HL-60/S4 treated with phorbol 12-myristate 13-acetate at 8.2 ng/mL for 4 days and 3 days (cell line): ENCODE results near the gene NCKAP5.

ENCODE experiments used
- in situ Hi-C: fragments of 300-500 bp; cut with MboI; formaldehyde crosslinking; loops from 2 replicates; pipeline ENCODE4 v1.15.0; 2022; ENCODE audit warnings: low sequenced_read_pairs

Gene NCKAP5

DNA sequence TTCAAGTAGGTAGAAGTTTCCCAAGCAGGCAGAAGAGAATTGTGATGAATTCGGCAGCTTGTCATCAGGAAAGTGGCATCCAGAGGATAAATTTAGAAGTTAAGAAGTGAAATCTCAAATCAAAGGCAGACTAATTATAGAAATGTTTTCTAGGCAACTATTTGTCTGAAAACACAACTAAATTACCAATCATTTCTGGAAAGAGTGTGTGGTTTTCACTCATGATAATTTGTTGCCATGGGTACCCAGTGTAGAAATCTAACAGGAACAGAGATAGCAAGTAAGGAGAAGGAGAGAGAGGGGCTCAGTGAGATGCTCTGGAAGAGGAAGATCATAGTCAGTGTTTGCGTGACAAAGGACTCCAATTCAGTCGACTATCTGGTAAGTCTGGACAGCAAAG is 208.1 kb downstream of the NCKAP5 start:
- in situ Hi-C loops, result no loop called here

DNA sequence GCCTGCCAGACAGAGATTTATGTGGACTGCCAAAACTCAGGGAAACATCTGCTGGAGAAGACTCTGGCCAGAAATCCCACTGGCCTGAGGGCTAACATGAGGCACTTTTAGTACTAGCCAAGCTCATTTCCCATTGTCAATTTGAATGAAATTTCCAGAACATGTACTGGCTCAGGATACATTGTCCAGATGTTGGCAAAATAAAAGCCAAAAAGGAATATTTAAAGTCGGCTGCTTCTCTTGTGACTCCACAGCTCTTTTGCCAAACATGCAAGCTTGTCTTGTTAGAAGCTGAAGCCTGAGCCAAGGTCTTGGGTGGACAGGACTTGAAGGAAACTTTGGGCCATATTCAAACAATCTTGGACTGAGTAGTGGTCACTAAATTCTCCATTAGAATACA is 215.5 kb downstream of the NCKAP5 start:
- in situ Hi-C loops, result no loop called here

DNA sequence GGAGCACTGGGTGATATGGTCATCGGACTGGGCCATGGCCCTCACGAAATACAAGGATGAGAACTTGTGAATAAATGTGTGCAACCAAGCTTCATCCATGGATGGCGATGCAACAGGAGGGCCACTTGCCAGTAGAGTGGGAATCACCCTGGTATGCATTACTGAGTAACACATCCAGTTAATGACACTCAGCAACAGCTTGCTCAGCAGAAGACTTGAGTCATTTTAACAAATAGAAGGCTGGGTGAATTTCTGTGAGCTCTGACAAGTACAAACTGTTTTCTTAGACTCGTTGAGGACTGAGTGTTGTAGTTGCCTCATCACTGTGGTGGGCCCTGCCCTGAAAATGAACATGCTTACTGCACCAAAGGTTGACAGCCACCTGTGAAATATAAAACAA is 221.6 kb downstream of the NCKAP5 start:
- in situ Hi-C loops, result no loop called here

DNA sequence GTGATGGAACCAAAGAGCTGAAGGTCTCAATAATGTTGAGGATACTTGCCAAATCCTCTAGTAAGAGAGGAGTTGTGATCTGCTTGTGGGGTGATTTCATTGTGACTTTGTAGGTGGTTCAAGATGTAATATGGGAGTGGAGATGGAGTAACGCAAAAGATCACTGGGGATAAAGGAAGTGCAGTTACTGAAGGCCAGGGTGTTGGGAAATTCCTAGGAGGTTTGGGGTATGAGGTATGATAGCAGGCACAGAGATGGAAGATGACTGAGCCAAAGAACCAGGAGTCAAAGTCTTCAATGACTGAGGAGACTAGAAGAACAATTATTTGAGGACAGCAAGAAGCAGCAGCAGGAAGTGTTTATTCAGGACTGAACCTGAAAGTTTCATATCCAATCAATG is 222.6 kb downstream of the NCKAP5 start:
- in situ Hi-C loops, result no loop called here

DNA sequence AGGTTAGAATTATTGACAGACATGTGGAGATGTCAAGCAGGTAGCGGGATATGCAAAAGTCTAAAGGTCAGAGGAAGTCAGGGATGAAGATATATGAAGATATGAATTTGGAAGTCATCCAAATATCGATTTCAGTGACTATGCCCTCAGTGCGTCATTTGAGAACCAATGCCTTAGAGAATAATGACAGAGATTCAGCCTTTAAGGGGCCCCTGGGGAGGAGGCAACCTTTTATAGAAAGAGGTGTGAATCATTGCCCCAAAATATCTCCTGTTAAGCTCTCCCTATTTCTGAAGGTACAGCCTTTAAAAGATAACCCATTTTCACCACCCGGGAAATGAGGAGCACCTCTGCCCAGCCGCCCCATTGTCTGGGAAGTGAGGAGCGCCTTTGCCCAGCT is 223.4 kb downstream of the NCKAP5 start:
- in situ Hi-C loops, result no loop called here

DNA sequence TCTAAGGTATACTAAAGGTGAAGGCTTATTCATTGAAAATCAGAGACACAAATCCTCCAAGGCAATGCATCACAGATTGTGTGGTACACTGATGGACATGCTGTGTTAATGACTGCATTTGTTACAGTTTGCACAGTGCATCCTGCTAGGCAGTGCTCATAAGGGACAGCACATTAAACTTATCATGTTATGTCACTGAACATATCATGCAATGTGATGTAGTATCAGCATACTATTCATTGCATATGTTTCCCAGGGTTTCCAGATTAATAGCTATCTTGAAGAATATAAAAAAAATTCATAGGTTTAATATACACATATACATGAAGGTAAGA is 225.3 kb downstream of the NCKAP5 start:
- in situ Hi-C loops, result no loop called here

DNA sequence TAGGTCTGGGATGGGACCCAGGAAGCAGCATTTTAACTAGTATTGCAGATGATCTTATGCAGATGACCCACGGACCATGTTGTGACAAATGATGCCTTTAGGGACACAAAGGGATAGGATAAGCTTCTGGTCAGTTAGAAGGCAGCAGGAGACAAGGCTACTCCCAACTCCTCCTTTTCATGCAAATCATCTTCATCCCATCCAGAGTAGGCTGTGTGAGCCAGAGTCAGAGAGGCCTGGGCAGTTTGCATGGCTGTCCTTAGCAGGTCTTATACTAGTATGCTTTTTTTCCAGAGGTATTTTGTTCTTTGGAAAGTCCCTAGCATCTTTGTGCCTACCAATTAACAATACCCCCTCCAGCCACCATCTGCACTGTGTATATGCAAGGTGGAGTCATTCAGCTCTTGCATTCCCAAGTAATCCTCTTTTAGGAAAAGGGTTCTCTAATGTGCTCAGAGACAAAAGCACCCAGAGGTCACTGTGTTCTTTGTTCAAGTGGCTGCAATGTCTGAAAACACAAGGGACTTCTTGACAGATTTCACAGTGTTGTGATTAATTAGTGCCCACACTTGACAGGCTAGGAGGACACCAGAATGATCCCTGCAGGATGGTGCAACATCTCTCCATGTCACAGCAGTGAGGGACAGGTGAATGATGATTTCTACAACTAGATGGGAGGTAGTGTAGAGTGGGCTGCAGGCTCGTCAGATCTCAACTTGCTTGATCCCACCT is 225.8 kb downstream of the NCKAP5 start:
- in situ Hi-C loops, result no loop called here

DNA sequence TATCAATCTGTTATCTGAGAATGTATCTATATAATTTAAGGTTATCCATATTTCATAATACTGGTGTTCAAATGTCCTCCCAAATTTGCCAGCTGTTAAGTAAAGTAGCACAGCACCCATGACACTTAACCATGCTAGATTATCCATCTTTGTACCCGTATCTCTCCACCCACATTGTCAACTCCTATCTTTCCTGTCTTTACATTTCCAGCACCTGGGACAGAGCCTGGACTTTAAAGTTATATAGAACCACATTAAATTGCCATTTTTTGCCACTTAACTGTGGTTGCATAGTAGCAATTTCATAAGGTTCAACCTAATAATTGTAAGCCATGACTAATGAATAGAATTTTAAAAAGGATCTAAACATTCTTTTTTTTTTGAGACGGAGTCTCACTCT is 226.7 kb downstream of the NCKAP5 start:
- in situ Hi-C loops, result no loop called here

DNA sequence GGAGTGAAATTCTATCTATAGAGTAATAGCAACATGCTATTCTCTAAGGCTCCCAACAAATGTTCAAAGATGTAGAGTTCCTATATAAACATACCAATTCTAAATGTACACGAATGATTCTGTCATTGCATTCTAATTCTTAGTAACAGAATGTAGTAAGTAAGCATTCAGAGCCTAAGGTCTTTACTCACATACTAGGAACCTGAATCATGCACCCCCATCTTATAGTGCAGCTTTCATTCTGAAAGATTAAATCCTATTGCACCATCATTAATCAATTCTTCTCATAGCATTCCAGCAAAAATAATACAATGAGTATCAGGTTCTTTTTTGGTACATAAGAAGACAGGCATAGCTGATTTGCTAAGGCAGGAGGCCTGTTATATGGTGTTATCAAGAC is 230.0 kb downstream of the NCKAP5 start:
- in situ Hi-C loops, result no loop called here

DNA sequence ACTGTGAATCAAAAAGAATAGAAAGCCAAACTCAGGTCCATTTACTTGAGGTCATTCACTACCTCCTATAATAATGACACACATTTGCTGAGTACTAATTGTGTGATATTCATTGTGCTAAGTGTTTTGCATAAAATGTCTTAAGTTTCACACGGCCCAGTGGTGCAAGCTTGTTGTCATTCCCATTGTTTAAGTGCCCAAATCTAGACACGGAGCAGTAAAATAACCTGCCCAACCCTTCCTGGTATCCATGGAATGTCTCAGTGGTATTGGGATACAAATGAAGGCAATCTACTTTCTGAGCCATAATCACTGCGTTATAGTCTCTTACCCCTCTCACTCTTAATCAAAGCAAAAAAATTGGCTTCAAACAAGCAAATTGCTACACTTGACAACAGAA is 233.3 kb downstream of the NCKAP5 start:
- in situ Hi-C loops, result no loop called here

DNA sequence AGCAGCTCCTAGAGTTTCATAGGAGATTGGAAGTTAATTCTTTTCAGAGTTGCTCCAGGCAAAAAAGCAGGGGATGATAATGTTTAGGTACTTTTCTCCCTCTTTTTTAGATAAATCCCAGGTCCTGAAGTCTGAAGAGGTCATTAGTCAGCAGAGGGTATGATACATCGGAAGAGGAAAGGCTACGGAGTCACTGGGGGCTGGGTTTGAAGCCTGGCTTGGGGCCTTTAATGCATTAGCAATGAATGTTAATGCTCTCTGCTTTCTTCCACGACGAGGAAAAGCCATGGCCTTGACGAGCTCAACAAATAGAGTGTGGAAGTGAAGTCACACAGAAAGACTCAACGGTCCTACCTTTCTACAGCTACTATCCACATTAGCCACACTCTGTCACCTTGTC is 235.1 kb downstream of the NCKAP5 start:
- in situ Hi-C loops, result no loop called here

DNA sequence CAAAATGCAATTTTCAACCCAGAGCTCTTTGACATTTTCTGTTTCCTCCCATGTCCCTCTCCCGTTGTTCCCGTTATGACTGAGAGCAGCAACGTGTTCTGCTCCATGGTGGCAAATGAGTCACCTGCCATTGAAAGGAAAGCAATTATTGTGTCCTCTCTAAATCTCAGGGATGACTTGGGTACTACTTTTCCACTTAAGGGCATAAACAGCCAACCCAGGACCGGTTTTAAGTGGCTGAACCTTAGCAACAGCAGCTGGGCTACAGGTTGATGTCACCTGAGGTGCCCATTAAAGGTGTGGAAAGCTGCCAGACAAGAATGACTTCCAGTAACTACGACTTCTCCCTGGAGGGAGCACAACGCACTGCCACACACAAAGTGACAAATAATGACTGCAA is 236.8 kb downstream of the NCKAP5 start:
- in situ Hi-C loops, result no loop called here

DNA sequence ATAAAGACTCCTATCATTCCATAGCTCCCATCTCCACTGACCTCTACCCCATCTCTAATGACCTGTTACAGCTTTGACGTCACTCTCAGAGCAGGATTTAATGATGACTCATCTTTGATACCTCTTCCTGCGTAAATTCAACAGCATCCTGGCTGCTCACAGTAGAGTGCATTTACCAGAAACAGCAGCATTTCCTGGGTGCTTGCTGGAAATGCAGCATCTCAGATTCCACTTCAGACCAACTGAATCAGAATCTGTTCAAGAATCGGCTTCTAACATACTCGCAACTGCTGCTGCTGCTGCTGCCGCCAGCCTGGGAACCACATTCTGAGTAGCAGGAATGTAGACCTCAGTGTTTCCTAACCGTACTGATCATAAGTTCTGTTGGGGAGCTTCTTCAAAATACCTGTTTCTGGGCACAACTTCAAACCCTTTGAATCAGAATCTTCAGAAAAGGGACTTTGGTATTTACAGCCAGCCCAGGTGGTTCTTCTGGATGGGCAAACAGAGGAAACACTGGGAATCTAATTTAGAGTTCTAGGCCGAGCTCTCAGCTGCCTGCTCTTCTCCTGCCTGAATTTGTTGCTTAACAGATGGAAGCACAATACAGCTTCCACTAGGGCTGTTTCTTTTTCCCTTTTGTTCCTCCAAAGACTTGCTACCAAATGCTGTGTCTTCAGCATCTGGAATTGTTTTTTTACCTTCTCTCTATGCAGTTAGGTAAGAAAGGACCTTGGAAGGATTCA is 241.4 kb downstream of the NCKAP5 start:
- in situ Hi-C loops, result no loop called here

DNA sequence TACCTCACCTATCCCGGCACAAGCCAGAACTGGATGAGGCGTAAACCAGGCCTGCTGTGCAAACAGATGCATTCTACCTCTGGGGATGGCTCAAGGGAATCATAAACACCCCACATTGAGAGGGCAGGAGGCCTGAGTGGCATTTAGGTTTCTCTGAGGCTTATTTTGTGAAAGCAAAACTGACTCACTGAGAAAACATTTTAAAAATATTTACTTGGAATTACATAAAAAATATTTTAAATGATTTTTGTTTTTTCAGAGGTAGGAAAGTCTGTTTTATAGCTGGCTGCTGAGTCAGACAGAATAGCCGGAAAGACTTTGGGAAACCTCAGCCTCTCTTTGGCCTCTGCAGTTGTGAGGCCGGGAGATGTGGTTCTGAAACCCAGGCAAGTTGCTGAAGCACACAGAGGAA is 244.1 kb downstream of the NCKAP5 start:
- in situ Hi-C loops, result no loop called here

DNA sequence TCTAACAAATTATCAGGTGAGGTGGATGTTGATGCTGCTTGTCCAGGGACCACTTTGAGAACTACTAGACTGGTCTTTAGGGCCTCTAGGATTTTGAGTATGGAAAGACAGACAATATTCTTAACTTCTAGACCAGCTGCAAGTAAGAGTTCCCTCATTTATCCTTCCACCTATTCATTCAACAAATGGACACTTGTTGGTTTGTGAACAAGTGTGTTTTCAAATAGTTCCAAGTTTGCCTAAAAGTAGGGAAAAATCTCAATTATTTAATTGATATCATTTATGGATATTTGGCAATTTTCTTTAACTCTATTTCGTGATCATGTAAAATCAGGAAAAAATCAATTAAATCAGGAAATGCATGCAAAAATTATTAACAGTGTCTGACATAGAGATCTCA is 245.4 kb downstream of the NCKAP5 start:
- in situ Hi-C loops, result no loop called here

DNA sequence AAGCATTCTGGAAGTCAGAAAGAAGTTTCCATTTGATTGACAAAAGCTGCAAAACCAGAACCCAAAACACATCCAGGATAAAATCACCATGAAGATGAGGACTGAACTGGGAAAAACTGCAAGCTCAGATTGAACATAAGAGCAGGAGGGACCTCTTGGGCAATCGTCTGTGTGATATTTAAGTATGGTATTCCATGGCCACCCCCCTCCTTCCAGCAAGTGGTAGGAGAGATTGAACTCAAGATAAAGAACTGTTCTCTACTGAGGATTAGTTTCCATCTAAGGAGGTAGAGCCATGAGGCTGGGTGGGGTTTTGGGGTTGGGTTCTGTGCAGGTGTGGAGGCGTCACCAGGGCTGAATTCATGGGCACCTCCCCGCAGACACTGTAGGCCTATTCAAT is 251.1 kb downstream of the NCKAP5 start:
- in situ Hi-C loops, result no loop called here

DNA sequence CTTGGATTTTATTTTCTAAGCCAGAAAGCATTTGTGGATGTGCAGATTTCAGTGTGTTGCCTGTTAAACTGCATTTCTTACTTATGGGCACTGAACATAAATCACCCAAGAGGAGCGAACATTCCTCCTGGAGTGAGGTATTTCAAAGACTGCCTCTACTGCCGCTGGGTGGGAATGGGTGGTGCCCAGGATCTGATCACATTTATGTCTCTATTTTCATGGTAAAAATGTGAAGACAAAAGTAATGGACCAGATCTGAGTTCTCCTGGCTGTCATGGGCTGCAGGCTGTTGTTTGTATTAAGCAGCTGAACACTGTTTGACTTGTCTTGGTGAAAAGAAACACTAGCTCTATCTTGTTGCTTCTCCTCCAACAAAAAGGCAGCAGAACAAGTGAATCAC is 251.7 kb downstream of the NCKAP5 start:
- in situ Hi-C loops, result no loop called here

DNA sequence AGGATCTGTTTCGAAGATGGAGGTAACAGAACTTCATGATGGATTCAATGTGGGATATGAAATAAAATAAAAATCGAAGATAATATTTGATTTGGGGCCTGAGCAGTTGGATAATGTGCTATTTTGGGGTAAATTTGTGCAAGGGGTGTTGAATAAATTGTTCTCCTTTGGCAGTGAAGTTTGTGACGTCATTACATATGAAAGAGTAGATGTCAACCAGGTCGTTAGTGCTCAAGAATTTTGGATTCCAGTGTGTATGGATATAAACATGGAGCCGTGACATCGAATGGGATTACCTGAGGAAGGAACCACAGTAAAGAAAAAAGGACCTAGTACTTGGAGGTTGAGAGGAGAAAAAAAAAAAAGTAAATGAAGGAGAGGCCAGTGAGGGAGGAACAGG is 253.0 kb downstream of the NCKAP5 start:
- in situ Hi-C loops, result no loop called here

DNA sequence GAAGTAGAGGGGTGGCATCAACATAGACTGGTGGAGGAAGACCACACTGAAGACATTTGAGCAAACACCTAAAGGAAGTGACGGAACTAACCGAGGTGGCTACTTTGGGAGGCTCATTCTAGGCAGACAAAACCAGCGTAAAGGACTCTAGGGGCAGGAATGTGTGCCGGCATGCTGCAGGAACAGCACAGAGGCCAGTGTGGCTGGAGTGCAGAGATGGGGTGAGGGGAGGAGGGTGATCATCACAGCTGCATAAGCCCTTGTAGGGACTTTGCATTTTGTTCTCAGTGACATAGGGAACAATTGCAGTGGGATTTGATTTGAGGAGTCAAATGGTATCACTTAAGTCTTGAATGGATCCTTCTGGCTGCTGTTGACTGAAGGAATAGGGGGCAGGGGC is 253.5 kb downstream of the NCKAP5 start:
- in situ Hi-C loops, result no loop called here

DNA sequence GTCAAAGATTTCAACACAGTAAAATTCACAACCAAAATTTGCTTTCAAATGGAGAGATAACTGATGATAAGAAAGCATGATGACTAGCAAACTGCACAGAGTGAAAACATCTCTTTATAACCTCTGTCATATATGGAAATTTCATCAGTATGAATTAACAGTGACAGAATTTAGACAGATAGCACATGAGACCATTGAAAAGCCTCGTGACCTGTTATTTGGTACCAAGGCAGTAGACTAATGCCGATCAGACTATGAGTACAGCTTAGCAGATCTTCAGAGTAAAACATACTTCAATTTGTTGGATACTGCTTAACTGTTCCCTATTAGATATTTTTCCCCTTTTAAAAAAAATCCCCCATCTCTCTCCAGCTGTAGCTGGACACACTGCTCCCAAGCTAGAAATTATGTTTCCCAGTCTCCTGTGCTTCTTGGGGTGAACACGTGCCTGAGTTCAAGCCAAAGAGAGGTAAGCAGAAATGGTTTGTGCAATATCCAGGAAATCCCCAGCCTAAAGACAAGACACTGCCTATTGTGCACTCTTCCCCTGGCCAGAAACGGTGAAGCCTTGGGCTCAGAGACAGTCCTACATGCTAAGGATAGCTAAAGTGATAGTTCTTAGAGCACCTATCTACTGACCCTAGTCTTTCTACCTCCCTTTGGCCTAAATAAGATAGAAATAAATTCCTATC is 256.1 kb downstream of the NCKAP5 start:
- in situ Hi-C loops, result no loop called here

DNA sequence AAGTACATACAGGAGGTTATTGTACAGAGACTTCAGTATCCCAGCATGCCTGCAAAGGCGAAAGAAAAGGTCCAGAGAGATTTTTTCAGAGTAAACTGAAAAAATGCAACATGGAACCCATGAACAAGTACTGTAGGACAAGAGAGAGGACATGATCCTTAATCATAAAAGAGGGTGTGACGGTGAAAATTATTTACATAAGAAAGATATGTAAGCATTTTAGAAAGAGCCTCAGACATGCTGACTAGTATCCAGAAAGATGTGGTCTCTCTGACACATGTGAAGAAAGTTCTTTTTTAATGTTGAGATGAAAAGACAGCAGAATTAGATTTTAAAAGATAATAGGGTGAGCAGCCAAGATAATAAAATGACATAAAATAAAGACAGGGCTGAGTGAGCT is 262.0 kb downstream of the NCKAP5 start:
- in situ Hi-C loops, result no loop called here

DNA sequence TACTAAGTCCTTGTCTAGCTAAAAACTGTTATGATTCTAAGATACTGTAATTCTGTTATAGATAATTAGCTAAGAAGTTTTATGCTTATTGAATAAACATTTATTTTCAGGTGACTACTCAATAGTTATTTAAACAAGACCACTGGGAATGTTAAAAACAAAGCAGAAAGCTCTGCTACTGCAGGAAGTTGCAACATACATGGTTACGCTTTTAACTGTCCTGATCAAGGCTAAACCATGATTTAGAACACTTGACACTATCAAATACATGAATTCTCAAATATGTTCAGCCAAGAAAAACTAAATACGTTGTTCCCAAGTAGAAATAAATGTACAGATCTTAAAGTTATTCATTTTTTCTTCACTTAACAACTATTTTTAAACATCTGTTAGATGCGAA is 263.9 kb downstream of the NCKAP5 start:
- in situ Hi-C loops, result no loop called here
